Omental fat pad (tissue), 4 donors: ENCODE results near the gene LRRTM4. TPM values are rescaled to one million over a fixed set of nuclear protein-coding genes. Genes with fewer than 3 reads are reported as not detected.

ENCODE experiments used
- ATAC-seq: fragments of 150-250 bp; one replicate; pipeline ENCODE4 v1.9.1; 2016; ENCODE audit warnings: mild to moderate bottlenecking, moderate library complexity; ENCODE audit not compliant: low FRiP score
- DNase-seq: peaks from one replicate; pipeline ENCODE4 v3.0.0-alpha.2; 2019; ENCODE audit warnings: low spot score
- total RNA-seq, 4 donors: library from RNA; depleted of rRNA; stranded (reverse); fragments of >200 nt; gene quantifications; one replicate each; pipeline ENCODE4 v1.1.0, GENCODE V29; 2016
- TF ChIP-seq, protein P1 (sequence below), 3 donors: fragments of 450-650 bp; IDR thresholded peaks; one replicate each; pipeline ENCODE4 v1.5.1; 2016 to 2017; ENCODE audit warnings: antibody characterized with exemption in 3 of 3, mild to moderate bottlenecking in 3 of 3, moderate library complexity in 2 of 3

The LRRTM4 gene
- total RNA-seq, 4 donors from 2014 or later, result 0.32 TPM; not detected in 3

DNA sequence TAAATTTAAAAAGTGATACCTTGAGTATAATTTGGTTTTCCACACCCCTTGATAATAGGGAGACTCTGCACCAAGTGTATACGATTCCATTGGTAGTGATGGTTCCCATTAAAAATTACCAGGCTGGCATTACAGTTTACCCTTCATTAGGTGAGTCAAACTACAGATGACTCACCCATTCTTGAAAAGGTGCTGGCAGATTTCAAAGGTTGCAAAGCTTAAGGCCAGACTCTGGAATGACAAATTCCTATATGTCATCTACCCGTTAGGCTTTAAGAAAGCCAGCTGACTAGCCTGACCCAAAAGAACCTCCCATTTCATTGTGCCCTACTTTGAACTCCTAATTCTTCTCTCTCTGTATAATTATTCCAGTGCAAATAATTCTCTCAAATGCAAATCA, 124.4 kb downstream of the LRRTM4 start:
- TF ChIP-seq, protein P1, sequence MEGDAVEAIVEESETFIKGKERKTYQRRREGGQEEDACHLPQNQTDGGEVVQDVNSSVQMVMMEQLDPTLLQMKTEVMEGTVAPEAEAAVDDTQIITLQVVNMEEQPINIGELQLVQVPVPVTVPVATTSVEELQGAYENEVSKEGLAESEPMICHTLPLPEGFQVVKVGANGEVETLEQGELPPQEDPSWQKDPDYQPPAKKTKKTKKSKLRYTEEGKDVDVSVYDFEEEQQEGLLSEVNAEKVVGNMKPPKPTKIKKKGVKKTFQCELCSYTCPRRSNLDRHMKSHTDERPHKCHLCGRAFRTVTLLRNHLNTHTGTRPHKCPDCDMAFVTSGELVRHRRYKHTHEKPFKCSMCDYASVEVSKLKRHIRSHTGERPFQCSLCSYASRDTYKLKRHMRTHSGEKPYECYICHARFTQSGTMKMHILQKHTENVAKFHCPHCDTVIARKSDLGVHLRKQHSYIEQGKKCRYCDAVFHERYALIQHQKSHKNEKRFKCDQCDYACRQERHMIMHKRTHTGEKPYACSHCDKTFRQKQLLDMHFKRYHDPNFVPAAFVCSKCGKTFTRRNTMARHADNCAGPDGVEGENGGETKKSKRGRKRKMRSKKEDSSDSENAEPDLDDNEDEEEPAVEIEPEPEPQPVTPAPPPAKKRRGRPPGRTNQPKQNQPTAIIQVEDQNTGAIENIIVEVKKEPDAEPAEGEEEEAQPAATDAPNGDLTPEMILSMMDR (IDR thresholded peaks at IDR 0.05), result no peak
- ATAC-seq, result no peak
- no peak for DNase-seq

DNA sequence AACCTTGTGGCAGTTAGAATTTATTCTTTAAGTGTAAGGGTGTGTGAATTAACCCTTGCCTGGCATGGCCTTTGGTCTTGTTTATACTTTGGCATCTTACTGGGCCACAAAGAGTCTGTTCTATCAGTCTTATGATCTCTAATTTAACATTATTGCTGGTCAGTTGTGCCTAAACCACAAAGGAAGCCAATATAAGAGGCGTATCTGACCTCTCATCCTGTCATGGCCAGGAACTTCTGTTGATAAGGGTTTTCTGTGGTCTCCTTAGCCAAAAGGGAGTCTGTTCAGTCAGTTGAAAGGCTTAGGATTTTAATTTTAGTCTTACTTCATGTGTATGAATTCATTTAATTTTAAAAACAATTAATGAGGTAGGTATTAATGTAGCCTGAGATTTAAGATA, 127.2 kb downstream of the LRRTM4 start:
- ATAC-seq (no peak), DNase-seq (no peak)
- TF ChIP-seq, protein P1 (IDR thresholded peaks at IDR 0.05), result no peak

DNA sequence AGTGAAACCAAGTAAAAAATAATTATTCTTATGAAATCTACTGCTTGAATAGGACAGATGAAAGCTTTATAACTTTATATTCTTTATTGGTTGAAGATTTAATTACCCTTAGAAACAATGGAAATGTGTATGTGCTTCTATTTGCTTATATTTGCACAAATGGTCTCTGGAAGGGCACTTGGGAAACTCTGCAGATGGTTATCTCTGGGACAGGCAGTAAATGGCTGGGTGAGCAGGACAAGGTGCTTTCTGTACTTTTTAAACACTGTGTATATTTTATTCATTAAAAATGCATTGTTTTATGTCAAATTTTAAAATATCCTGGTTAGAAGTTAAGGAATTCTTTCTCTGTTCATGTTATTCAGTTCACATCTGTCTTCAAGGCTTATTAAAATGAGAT, 131.1 kb downstream of the LRRTM4 start:
- TF ChIP-seq, protein P1 (IDR thresholded peaks at IDR 0.05), result no peak
- DNase-seq (no peak), ATAC-seq (no peak)

DNA sequence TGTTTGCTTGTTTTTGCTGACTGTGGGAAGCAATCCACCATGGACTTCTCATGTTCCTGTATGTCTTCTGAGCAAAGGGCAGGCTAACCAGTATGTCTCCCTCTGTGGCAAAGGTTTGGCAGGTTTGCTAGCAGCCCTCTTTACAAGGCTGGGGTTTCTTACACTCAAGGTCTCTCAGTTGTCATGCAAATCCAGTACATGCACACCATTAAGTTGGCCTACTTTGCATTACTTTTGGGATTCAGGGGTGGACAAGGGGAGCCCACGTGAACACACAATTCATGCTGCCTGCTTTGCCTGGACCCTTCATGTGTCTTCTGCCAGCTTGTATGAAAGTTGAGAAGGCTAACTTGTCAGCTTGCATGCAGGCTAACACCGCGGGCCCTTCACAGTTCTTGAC, 134.9 kb downstream of the LRRTM4 start:
- TF ChIP-seq, protein P1 (IDR thresholded peaks at IDR 0.05), result no peak
- no peak for ATAC-seq
- DNase-seq, result no peak

DNA sequence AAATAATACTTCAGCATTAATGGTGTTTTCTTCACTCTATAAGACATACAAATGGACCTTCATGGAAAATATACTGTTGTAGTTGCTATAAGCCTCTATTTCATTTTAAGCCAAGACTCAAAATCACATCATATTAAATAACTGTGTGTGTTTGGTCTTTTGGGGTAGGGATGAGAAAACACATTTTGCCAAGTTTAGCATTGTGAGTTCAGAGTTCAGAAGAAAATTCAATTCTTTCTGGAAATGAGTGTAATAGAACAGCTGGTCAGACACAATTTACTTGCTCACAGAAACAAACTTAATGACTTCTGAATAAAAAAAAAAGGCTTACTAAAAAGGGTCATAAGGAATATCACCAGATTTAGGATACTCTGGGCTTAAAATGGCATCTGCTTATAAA, 149.5 kb downstream of the LRRTM4 start:
- ATAC-seq, result no peak
- TF ChIP-seq, protein P1 (IDR thresholded peaks at IDR 0.05), result no peak
- no peak for DNase-seq

DNA sequence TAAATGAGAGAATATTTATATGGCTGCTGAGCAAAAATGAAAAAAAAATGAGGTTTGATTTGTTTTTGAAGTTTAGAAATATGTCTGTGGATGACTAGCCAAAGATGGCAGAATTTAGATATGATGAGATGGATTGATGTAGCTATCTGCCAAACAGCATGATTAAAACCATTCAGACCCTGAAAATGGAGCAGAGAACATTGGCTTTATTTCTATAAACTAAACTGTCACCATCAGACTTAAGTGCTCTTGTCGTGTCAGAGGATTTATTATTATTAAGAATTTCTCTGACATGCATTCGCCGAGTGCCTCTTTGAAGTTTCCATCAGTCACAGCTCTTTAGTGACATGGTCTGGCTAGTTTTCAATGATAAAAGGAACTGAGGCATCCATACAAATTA, 151.7 kb downstream of the LRRTM4 start:
- DNase-seq, result no peak
- ATAC-seq, result no peak
- TF ChIP-seq, protein P1 (IDR thresholded peaks at IDR 0.05), result no peak

DNA sequence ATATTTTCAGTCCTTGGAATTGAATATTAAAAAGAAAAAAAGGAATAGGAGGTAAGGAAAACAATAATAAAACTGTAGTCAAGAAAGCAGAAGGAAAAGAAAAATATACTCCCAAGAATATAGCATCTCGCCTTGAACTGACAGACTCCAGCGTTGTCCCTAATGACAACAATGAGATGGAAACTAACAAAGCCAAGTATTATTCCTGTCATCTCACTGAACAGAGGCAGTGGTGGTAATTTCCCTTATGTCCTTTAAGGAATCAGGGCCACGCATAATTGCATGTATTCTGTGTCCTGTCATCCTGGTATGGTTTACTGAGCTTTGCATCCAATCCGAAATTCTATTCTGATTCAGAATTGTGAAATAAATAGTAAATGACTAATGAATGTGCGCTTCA, 158.9 kb downstream of the LRRTM4 start:
- ATAC-seq (no peak), DNase-seq (no peak)
- TF ChIP-seq, protein P1 (IDR thresholded peaks at IDR 0.05), result no peak
